GM18870 (cell line): ENCODE data around the gene CENPS.
A peak's percentile ranks its signal among the peaks of the same experiment; 100 is the strongest.
"Not testable (repeated sequence)": the region's sequence is repeated elsewhere in the genome, so short reads cannot be mapped to it uniquely, and the experiment has no call there.

Source experiments
- ATAC-seq: cut with Tn5 transposase; IDR thresholded peaks from one replicate; pipeline ENCODE4 v1.9.1; 2021; ENCODE audit warnings: moderate library complexity; ENCODE audit not compliant: unreplicated experiment

CENPS gene

DNA sequence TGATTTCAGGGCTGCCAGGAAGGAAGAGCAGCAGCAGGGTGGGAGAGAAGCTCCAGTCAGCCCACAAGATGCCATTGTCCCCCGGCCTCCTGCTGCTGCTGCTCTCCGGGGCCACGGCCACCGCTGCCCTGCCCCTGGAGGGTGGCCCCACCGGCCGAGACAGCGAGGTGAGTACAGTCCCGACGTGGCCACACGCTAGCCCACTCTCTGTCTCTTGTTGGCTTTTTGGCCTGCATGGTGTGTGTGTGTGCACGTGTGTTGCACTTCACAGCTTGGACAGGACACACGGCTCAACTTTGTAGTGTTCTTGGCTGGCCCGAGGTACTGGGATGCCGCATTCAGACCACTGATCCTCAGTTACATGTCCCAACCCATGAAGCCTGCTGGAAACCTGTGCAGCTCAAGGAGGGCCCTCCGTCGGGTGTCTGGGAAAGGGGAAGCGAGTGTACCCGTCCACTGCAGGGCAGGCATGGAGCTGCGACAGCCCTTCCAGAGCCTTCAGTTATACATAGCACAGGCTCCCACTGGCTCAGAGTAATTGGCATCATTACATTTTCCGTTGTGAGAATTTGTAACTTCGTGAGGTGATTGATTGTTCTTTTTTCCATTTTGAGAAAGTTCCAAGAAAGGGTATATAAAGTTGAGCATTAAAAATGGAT, 20.1 kb downstream of the CENPS start:
- ATAC-seq, result no peak

- ATAC-seq, result no peak
These were observed 20.6 kb downstream of the CENPS start for GRCh38 chr1:10450836-10451235.

DNA sequence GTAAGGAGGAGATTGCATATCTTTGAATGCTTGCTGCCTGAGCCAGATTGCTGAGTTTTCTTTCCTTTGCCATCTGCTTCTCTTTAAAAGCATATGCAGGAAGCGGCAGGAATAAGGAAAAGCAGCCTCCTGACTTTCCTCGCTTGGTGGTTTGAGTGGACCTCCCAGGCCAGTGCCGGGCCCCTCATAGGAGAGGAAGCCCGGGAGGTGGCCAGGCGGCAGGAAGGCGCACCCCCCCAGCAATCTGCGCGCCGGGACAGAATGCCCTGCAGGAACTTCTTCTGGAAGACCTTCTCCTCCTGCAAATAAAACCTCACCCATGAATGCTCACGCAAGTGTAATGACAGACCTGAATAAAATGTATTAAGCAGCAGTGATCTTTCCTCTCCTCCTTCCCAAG, 21.1 kb downstream of the CENPS start:
- no peak for ATAC-seq

- ATAC-seq, result no peak
These were observed 25.8 kb downstream of the CENPS start for GRCh38 chr1:10456048-10456447.

DNA sequence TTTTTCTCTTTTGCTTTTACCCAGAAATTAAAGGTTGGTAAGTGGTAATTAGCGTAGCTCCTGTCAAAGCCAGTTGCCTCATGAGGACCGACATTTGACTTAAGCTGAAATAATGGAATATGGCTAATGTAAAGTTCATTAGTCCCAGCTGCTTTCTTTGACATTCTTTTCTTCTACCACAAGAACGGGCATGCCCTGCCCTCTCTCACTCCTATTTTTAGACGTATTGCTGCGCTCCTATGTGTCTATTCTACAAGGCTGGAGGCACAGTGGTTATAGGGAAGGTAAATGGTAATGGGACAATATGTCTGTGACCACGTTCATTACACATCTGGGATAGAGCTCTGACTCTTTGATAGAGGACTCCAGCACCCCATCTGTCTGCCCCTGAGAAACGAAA, 26.4 kb downstream of the CENPS start:
- no peak for ATAC-seq

DNA sequence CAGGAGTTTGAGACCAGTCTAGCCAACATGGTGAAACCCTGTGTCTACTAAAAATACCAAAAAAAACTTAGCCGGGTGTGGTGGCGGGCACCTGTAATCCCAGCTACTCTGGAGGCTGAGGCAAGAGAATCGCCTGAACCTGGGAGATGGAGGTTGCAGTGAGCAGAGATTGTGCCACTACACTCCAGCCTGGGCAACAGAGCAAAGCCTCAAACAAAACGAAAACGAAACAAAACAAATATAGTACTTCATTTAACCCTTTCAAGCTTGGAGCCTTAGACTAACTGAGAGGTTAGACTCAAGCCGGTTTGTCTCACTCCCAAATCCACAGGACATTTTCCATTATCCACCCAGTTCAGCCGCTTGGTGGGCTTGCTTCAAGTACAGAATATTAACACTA, 27.2 kb downstream of the CENPS start:
- not testable (repeated sequence) for ATAC-seq

DNA sequence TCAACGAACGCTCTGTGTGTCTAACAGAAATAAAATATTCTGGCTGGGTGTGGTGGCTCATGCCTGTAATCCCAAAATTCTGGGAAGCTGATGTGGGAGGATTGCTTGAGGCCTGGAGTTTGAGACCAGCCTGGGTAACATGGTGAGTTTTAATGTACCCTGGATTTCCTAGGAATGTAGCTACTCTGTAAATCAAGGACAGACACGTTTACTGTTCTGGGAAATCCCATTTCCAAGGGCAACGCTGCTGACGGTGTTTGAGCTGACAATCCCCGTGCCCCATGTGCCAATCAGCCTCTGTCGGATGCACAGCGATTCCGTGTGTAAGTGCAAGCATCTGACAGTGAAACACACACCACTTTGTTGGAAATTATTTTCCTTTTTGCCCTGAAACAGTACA, 27.6 kb downstream of the CENPS start:
- ATAC-seq, result no peak

GRCh38 chr1:10459184-10459583, 29.0 kb downstream of the CENPS start:
- no peak for ATAC-seq

DNA sequence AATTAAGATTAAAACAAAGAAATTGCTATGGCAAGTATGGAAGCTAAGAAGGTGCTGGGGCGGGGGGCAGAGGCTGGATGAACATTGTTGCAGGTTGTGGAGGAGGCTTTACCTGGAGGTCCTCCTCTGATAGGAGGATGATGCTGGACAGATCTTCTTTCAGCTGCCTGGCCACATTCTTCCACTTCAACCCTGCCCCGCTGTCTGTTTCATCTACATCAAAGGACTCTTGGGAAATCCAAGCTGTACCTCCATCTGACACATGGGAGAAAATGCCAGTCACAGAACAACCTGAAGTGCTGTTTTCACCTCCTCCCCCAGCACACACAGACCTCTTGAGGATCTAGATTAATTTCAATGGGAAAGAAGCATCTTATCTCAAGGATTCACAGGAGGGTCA, 36.8 kb downstream of the CENPS start:
- ATAC-seq, result no peak

GRCh38 chr1:10470043-10470442, 39.8 kb downstream of the CENPS start:
- ATAC-seq, result no peak

DNA sequence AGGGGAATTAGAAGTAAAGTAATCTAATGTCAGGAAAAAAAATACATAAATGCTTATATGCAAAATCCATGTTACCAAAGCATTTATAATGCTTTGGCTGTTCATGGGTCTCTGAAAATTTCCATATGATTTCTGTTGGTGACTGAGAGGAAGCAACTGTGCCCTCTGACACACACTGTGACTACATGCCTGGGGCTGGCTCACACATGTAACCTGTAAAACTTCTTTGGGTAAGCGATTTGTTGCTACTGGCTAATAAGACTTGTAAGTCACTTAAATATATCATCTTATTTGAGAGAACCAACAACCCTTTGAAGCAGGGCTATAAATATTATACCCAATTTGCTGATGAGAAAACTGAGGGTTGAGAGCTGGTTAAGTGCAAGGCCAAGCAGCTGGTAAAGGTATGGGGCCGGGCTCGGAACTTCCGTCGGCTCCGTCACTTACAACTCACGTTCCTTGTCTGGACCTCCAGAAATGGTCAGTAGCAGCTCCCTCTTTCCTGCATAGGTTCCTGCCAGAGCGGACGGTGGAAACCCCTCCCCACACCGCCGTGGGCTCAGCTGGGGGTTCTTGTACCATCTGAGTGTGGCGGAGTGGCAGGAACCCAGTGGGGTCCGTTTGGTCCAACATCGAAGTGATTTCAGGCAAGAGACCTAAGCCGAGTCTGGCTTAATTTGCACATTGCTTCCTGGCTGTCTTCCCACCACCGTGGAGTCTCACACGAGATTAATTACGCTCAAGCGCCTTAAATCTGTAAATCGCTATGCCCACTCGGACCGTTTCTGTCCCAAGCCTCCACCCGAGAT, 41.4 kb downstream of the CENPS start:
- no peak for ATAC-seq

GRCh38 chr1:10472220-10473144, 42.2 kb downstream of the CENPS start, which contains the start of gene DFFA:
TSS of gene DFFA (minus strand) at chr1:10472529. CDS start at chr1:10472458, 71 bp downstream.
- peak; percentile 64 for ATAC-seq

GRCh38 chr1:10473145-10473765, 43.0 kb downstream of the CENPS start:
- no peak for ATAC-seq

DNA sequence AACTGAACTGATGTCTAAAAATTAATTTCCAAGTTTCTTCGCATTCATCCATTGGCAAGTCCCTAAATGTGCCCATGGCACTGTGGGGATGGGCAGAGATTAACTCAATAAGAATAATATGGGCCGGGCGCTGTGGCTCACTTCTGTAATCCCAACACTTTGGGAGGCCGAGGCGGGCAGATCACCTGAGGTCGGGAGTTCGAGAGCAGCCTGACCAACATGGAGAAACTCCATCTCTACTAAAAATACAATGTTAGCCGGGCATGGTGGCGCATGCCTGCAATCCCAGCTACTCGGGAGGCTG, 44.0 kb downstream of the CENPS start:
- ATAC-seq, result not testable (repeated sequence)

DNA sequence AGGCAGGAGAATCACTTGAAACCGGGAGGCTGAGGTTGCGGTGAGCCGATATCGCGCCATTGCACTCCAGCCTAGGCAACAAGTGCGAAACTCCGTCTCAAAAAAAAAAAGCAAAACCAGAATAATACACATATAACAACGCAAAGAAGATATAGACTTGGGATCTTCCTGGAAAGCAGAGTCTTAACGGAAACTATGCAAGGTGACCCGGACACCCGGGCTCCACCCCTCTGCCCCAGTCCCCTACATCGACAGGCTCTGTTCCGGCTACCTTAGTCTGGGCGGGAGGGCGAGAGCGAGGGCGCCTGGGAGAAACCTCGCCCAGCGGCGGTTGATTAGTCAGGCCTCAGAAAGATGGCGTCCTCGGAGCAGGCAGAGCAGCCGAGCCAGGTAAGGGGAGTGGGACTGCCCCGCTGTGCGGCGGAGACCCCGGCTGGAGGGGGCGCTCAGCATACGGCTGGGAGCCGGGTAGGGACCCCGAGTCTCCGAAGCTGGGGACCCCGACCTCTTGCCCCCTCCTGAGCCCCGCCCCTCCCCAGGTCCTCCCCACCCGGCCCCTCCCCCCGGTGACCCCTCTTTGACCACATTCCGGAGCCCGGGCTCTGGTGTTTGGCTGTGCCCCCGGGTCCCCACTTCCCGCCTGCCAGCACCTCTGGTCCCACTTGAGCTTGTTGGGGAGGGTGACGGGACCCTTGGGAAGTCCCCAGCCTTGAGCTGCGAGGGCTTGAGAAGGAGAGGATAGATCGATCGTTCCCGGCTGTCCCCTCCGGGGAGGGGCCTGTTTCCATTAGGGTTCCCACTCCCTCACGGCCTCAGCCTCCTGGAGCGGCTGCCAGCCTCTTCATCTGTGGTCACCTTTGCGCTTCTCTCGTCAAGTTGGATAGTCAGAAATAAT, 44.6 kb downstream of the CENPS start, which contains the start of gene PEX14:
TSS of gene PEX14 (plus strand) at position 338 of the 895 bp plus-strand sequence. CDS start at position 355, 17 bp downstream.
- peak; percentile 54 for ATAC-seq

GRCh38 chr1:10475510-10475909, 45.3 kb downstream of the CENPS start:
- ATAC-seq, result no peak

DNA sequence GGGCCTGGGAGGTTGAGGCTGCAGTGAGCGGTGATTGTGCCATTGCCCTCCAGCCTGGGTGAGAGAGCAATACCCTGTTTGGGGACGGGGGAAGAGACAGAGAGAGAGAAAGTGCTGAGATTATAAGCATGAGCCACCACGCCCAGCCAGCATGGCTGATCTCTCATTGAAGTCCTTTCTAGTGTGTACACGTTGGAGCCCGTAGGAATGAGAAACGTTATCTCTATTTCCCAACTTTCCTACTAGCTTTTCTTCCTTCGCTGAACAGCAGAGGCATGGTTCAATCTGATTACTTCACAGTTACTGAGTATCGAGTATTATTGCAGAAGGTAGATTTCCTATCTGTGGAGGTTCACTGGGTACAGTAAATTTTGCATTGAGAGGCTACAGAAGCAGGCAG, 49.1 kb downstream of the CENPS start:
- ATAC-seq, result no peak

- no peak for ATAC-seq
These were observed 50.4 kb downstream of the CENPS start for GRCh38 chr1:10480614-10481013.

DNA sequence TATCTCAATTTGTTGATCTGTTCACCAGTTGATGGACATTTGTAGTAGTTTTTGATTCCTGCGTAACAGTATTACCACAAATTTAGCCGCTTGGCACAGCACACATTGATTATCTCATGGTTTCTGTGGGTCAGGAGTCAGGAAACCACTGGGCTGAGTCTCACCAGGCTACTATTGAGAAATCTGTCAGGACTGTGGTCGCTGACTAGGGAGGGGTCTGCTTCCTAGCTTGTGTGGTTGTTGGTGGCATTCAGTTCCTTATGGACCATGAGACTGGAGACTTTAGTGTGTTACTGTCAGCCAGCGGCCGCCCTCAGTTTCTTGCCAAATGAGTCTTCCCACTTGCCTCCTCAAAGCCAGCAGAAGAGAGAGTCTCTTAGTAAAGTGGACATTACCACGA, 54.3 kb downstream of the CENPS start:
- ATAC-seq, result no peak
